Right hindlimb (tissue), 1 donor: ENCODE data around the gene REPS1.
A peak's percentile ranks its signal among the peaks of the same experiment; 100 is the strongest.
"Not testable (repeated sequence)": the region's sequence is repeated elsewhere in the genome, so short reads cannot be mapped to it uniquely, and the experiment has no call there.

Experiments
- DNase-seq: peaks from one replicate; pipeline ENCODE4 v3.0.0-alpha.2; 2018

REPS1 gene, protein sequence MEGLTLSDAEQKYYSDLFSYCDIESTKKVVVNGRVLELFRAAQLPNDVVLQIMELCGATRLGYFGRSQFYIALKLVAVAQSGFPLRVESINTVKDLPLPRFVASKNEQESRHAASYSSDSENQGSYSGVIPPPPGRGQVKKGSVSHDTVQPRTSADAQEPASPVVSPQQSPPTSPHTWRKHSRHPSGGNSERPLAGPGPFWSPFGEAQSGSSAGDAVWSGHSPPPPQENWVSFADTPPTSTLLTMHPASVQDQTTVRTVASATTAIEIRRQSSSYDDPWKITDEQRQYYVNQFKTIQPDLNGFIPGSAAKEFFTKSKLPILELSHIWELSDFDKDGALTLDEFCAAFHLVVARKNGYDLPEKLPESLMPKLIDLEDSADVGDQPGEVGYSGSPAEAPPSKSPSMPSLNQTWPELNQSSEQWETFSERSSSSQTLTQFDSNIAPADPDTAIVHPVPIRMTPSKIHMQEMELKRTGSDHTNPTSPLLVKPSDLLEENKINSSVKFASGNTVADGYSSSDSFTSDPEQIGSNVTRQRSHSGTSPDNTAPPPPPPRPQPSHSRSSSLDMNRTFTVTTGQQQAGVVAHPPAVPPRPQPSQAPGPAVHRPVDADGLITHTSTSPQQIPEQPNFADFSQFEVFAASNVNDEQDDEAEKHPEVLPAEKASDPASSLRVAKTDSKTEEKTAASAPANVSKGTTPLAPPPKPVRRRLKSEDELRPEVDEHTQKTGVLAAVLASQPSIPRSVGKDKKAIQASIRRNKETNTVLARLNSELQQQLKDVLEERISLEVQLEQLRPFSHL

DNA sequence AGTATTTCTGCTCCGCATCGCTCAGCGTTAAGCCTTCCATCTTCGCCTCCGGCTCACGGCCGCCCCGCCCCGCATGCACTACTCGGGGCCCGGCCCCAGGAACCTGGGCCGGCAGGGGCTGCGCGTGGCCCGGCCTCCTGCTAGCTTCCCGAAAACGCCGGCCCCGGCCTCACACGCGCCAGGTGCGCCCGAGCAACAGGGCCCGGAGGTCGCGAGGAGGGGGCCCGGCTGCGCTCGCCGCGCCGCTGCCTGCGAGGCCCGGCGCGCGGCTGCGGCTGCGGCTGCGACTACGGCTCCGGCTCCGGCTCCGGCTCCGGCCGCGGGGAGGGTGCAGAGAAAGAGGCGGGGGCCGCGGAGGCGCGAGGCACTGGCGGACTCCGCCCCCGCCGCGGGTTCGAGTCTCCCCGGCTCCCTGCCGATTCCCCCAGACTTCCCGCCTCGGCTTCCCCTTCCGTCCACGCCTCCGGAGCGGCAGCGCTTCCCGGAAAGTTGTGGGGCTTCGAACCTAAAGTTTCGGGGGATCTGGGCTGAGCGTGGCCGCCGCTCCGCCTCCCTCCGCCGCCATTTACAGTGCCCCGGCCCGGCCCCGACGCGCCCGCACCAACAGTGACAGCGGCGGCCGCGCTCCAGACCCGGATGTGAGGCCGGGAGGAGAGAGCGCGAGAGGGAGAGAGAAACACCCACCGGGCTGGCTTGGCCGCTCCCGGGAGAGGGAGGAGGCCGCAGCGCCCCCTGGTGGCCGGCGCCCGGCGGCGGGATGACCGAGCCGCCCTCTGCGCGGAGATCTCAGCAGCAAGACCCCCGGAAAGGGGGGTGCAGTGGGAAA is at the start of gene REPS1:
Gene REPS1, minus strand, starts transcription at position 611 of the 826 bp plus-strand sequence. Its CDS starts 571 bp downstream, at position 40.
- peak; percentile 95 for DNase-seq

- no peak for DNase-seq
Observed at GRCh38 chr6:139037490-139037889, 49.4 kb upstream of the REPS1 start.

GRCh38 chr6:139030228-139030963 is 42.3 kb upstream of the REPS1 start:
- no peak for DNase-seq

- peak; percentile 55 for DNase-seq
Observed at GRCh38 chr6:139029470-139030227, 41.6 kb upstream of the REPS1 start.

- DNase-seq = peak; percentile 72
Observed at GRCh38 chr6:139028658-139029469, 40.8 kb upstream of the REPS1 start, which contains the start of gene ABRACL. Gene ABRACL (plus strand): TSS chr6:139028745. CDS start chr6:139034161, 5,416 bp downstream.

DNA sequence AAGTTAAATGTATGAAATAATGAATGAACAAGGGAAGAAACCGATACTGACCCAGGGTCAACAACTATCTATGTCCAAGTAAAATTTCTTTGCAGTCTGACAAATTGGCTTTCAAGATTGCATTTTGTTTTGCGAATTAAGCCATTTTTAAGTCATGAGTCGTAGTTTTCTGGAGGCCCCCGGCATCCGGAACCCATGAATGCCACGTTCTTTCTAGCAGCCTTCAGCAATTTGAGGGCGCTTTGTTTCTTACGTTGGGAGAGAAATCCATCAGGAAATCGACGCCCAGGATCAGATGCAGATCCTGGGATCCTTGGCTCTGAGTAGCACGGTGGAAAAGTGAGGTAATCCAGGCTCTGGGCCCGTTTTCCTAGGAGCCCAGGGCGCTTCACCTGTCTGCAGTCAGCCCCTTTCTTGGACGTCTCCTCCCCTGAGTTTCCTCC is 40.2 kb upstream of the REPS1 start:
- no peak for DNase-seq

DNA sequence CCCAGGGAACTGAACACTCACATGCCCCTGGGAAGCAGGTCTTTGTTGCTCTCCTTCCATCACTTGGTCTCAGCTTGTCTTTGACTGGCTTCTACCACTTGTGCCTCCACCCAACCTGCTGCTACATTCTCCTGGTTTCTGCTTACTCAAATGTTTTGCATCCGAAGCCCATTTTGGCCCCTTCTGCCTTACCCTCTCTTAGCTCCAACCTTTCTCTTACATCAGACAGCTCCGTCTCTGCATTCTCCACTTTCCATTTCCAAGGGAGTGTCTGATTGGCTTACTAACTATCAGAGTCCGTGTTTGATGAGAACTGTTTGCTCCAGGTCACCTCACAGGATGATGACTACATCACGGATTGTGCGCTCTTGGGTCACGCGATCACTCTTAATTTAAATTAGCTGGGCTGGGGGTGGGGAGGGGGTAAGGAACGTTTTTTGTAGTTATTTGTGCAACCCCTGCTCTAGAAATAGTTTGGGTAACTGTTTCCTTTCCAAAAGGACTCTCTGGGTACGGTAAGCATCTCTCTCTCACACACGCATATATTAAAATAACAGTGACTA is 39.6 kb upstream of the REPS1 start:
- DNase-seq = no peak

GRCh38 chr6:139025416-139025815 is 37.4 kb upstream of the REPS1 start:
- not testable (repeated sequence) for DNase-seq

DNA sequence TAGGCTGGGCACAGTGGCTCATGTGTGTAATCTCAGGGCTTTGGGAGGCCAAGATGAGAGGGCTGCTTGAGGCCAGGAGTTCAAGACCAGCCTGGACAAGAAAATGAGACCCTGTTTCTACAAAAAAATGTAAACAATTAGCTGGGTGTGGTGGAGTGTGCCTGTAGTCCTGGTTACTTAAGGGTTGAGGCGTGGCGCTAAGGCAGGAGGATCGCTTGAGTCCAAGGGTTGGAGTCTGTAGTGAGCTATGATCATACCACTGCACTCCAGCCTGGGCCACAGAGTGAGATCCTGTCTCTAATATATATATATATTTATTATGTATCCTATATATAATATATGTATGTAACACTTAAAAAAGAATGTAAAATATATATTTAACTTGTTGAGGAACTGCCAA is 32.6 kb upstream of the REPS1 start:
- DNase-seq = no peak

- no peak for DNase-seq
Observed at GRCh38 chr6:139019722-139020121, 31.7 kb upstream of the REPS1 start.

DNA sequence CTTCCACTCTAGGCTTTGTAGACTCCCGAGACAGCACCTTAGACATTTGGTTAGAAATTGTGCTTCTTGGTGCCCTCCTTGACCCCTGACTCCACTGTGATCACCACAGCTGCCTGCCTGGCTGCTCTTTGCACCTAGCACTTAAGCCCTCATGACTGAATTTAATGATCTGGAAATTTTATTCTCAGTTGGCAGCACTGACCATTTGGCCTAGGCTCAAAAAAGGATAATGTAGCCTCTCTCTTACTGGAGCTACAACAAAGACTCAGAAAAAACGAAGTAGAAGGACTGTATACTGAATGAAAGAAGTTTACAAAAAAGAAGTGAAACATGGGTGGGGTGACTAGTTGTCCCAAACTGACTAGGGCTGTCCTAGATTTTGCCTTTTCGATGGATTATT is 29.2 kb upstream of the REPS1 start:
- no peak for DNase-seq

- no peak for DNase-seq
Observed at GRCh38 chr6:139016337-139017213, 28.5 kb upstream of the REPS1 start.

- no peak for DNase-seq
Observed at GRCh38 chr6:139014945-139015344, 26.9 kb upstream of the REPS1 start.

DNA sequence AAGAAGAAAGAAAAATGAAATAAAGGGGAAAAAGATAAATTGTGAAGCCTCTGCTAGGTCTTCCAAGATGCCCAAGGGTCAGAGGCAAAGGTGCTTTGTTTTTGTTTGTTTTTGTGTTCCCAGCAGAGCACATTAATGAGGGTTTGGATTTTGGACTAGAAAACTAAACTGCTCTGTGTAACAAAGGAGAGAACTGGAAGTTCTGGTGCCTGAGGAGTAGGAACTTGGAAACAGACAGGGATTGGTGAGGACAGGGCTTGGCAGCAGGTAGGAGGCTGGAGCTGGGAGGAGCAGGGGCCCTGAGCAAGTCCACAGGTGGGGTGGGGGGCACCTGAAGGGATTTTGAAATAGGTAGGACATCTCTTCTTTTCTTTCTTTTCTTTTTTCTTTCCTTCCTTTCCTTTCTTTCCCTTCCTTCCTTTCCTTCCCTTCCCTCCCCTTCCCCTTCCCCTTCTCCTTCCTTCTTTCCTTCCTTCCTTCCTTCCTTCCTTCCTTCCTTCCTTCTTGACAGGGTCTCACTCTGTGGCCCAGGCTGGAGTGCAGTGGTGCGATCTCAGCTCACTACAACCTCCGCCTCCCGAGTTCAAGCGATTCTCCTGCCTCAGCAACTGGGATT is 25.2 kb upstream of the REPS1 start:
- no peak for DNase-seq

DNA sequence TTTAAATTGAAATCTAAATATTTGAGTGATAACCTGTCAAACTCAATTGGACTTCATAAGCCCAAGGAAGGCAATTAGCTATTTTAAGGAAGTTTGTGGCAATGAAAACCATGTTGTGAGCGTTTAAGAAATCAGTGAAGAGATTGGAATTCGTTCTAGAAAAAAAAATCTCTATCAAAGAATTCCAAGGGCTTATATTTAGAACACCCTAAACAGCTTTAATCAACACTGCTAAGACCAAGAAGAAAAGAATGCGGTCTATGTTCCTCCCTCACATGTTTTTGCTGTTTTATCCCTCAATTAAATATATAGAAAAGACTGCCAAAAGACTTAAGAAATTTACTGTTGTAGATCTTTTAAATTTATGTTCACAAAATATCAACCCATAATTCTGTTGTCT is 23.9 kb upstream of the REPS1 start:
- DNase-seq = no peak

DNA sequence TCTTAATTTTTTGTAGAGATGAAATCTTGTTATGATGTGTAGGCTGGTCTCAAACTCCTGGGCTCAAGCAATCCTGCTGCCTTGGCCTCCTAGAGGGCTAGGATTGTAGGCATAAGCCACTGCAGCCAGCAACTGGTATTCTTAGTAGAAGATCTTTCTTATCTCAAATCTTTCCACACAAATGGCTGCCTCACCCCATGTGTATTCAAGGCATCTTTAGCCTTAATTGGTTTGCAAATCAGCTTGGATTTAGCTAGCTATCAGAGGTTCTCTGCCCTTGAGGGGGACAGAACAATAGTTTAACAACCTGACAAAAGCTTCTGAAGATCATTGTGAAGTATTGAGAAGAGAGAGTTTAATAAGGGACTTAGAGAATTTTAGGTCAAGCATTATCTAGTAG is 22.6 kb upstream of the REPS1 start:
- DNase-seq = no peak

- no peak for DNase-seq
Observed at GRCh38 chr6:139008117-139008516, 20.1 kb upstream of the REPS1 start.

DNA sequence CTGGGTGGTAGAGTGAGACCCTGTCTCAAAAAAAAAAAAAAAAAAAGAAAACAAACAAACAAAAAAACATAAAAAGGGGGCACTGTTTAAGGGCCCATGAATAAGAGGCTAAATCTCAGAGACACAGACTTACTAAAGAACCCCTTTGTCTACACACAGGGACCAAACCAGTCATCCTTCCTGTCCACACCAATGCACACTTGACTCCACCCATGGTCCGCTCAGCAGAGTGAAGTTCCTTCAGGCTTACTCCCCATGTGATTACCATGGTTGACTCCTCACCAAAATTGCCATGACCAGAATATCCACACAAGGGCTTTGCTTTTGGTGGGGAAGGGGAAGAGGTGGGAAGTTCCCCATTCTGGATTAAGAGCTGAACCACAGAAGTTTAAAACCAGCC is 19.4 kb upstream of the REPS1 start:
- DNase-seq = no peak

DNA sequence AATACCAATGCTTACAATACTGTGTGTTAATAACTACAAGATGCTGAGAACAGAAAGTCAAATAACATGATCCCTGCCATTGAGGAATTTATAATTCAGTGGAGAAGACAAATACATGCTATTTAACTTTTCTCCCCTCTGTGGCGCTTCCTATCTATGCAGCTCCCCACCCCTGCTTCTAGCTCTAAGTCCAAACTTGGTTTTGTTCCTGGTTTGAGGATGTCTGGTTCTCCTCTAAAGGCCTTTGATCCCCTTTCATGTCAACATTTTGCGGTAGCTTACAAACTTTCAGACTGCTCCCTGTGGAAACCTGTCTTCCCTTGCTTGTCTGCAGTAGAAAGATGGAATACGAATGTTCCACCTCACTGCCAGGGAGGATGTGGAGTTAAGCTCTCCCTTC is 18.4 kb upstream of the REPS1 start:
- no peak for DNase-seq
